Bronchus fibroblast of lung (primary cell): ENCODE measurements around the gene AP3S2. TPM values are rescaled to one million over a fixed set of nuclear protein-coding genes. Genes with fewer than 3 reads are reported as not detected.

ENCODE experiments used
- total RNA-seq: library from RNA; depleted of rRNA; stranded (reverse); fragments of >200 nt; gene quantifications from 2 replicates; pipeline ENCODE4 v1.2.3, GENCODE V29; 2015

AP3S2 gene
- 21.7 and 26.9 TPM in 2 replicates for total RNA-seq

GRCh38 chr15:89893696-89894447 is at the start of gene AP3S2:
Gene AP3S2 (minus strand): TSS chr15:89893994. CDS start chr15:89893949, 45 bp downstream.

GRCh38 chr15:89912674-89913396 is 19.0 kb upstream of the AP3S2 start, which contains the start of gene ARPIN:
Gene ARPIN (minus strand): TSS chr15:89912952. CDS start chr15:89912835, 117 bp downstream.

Other genes starting within 250 kb of the AP3S2 start
- gene KIF7, start 238.5 kb downstream of the AP3S2 start, total RNA-seq = 7.6 and 8.6 TPM in 2 replicates
- 0.15 TPM in 1 of 2 replicates, not detected in the other for gene PLIN1, start 214.6 kb downstream of the AP3S2 start, total RNA-seq
- gene PEX11A, start 203.2 kb downstream of the AP3S2 start, total RNA-seq = 3.7 and 4.9 TPM in 2 replicates
- gene WDR93, start 203.2 kb downstream of the AP3S2 start, total RNA-seq = 0.15 TPM in 1 of 2 replicates, not detected in the other
- gene MESP1, start 142.7 kb downstream of the AP3S2 start, total RNA-seq = 0.45 and 0.84 TPM in 2 replicates
- 0.45 and 1.3 TPM in 2 replicates for gene MESP2, start 117.7 kb downstream of the AP3S2 start, total RNA-seq
- 127 and 128 TPM in 2 replicates for gene ANPEP, start 79.1 kb downstream of the AP3S2 start, total RNA-seq
- gene ARPIN, start 19.0 kb upstream of the AP3S2 start, total RNA-seq = 12.5 and 14.8 TPM in 2 replicates
- 9.8 and 10.1 TPM in 2 replicates for gene ZNF710, start 107.3 kb upstream of the AP3S2 start, total RNA-seq
- 97.3 and 99.0 TPM in 2 replicates for gene IDH2, start 208.5 kb upstream of the AP3S2 start, total RNA-seq